BLaER1 treated with 17β-estradiol and CSF1 and Interleukin-3, amounts not matched to agents 10 nM and 100 nM (cell line): ENCODE measurements around the gene STAG2.
A peak's percentile ranks its signal among the peaks of the same experiment; 100 is the strongest.

ENCODE experiments used
- H3K27ac ChIP-seq, 11 experiments: shearing (Covaris generic); formaldehyde crosslinking; 2 replicates each; pipeline ENCODE4 v1.8.1; 2022
- H3K27me3 ChIP-seq, 11 experiments: shearing (Covaris generic); formaldehyde crosslinking; 2 replicates each; pipeline ENCODE4 v1.8.1; 2022
- H3K36me3 ChIP-seq, 11 experiments: shearing (Covaris generic); formaldehyde crosslinking; 2 replicates each; pipeline ENCODE4 v1.8.1; 2022
- H3K4me1 ChIP-seq, 10 experiments: shearing (Covaris generic); formaldehyde crosslinking; 2 replicates each; pipeline ENCODE4 v1.8.1; 2022
- H3K4me2 ChIP-seq, 11 experiments: shearing (Covaris generic); formaldehyde crosslinking; 2 replicates each; pipeline ENCODE4 v1.8.1; 2022
- H3K4me3 ChIP-seq, 10 experiments: shearing (Covaris generic); formaldehyde crosslinking; 2 replicates each; pipeline ENCODE4 v1.8.1; 2022
- H3K9ac ChIP-seq, 11 experiments: shearing (Covaris generic); formaldehyde crosslinking; 2 replicates each; pipeline ENCODE4 v1.8.1; 2022
- H3K9me3 ChIP-seq, 11 experiments: shearing (Covaris generic); formaldehyde crosslinking; replicated peaks in 1 of 11; 2 replicates each; pipeline ENCODE4 v1.8.1; 2022
- H4K20me1 ChIP-seq, 11 experiments: shearing (Covaris generic); formaldehyde crosslinking; 2 replicates each; pipeline ENCODE4 v1.8.1; 2022
- Cebpa-rat ChIP-seq, 11 experiments: shearing (Covaris generic); IDR thresholded peaks; 2 replicates each; pipeline ENCODE4 v1.8.1; 2022

STAG2 gene

DNA sequence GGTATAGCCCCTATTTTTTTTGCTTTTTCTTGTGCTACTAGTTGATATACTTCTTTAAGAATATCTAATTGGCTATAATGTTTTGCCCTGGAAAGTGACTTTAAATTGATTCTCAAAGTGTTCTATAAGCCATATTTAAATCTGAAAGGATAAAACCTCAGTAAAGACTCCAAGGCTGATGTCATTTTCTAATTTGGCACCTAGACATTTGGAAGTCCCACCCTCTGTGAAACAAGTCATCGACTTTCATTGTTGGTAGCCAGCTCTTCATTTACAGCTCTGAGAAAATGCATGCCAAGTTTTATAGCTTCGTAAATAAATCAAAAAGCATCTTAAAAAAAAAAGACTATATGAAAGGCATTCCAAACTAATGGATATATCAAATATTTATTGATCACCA is 18.0 kb upstream of the STAG2 start:
- no peak for TF ChIP-seq Cebpa-rat (IDR thresholded peaks at IDR 0.05)
- H3K9ac ChIP-seq, result no peak overlapping the region

DNA sequence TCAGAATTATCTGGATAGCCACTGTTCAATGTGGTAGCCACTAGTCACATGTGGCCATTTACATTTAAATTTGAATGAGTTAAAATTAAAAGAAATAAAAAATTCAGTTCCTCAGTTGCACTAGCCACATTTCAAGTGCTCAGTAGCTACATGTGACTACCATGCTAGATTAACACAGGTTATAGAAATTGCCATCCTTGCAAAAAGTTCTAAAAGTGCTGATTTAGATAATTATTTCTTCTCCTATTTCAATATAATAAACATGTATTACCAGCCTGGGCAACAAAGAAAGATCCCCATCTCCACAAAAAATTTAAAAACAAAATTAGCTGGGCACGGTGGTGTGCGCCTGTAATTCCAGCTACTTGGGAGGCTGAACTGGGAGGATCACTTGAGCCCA is 11.7 kb upstream of the STAG2 start:
- no peaks in the 10 kb centered on the region for H4K20me1 ChIP-seq
- no peaks in the 10 kb centered on the region for H3K9me3 ChIP-seq
- no peaks in the 10 kb centered on the region for H3K36me3 ChIP-seq
- peaks cover 0 to 4% (median 0%) of the 10 kb centered on the region in 10 experiments; a peak in 4 of 20 replicates for H3K4me1 ChIP-seq
- H3K9ac ChIP-seq, result no peak overlapping the region
- no peak for TF ChIP-seq Cebpa-rat (IDR thresholded peaks at IDR 0.05)
- no peak overlapping the region for H3K4me2 ChIP-seq
- H3K27ac ChIP-seq, result no peak overlapping the region; a peak in 1 of 22 replicates
- H3K4me3 ChIP-seq, result no peak overlapping the region
- no peaks in the 10 kb centered on the region for H3K27me3 ChIP-seq

More for the DNA sequence above, 18.0 kb upstream of the STAG2 start:
- Histone ChIP-seq H3K4me3 (no peak overlapping the region), H3K27me3 (peaks cover 0 to 5% (median 0%) of the 10 kb centered on the region in 11 experiments; a peak in 1 of 22 replicates), H4K20me1 (no peaks in the 10 kb centered on the region), H3K9me3 (no peaks in the 10 kb centered on the region), H3K4me2 (no peak overlapping the region), H3K27ac (no peak overlapping the region), H3K36me3 (no peaks in the 10 kb centered on the region), H3K4me1 (no peaks in the 10 kb centered on the region)

DNA sequence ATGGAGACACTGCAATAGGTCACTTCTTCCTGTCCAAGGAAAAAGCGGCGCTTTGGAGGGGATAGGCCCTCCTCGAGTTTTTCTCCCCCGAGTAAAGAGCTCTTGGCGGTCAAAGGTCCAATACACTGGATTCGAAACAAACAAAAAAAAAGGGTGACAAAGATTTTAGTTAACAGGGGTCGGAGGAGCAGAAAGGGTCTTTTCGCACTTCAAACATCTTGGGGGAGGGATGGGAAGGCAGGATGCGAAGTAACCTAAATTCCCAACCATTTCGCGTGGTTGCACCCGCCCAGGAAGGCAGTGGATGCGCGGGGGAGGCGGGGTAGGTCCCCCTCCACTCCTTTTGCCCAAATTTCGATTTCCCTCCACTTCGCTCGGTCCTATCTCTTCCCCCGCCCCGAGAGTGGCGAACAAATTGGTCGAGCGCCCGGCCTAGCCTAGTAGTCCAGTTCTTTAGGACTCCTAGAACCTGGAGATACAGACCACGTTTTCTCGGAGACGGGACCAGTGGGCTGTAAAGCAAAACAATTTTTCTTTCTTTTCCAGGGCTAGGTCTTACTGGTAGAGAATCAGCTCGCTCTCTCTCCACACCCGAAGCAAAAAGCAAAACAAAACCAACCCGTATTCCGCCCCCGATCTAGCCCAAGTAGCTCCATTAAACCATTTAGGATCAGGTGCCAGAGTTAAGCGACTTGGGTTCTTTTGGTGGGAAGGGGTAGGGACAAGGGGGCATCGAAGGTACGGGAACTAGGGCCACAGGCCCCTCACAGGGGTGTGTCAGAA is 2.0 kb upstream of the STAG2 start:
- H3K27ac ChIP-seq, result peak overlapping the region; percentile 85 to 98 (median 93)
- peak overlapping the region; percentile 57 to 82 (median 74) for H3K4me3 ChIP-seq
- peak overlapping the region; percentile 55 to 84 (median 79) for H3K4me2 ChIP-seq
- H3K36me3 ChIP-seq, result no peaks in the 10 kb centered on the region
- H3K27me3 ChIP-seq, result peaks cover 0 to 12% (median 3%) of the 10 kb centered on the region in 11 experiments; a peak in 2 of 22 replicates
- H3K4me1 ChIP-seq, result peaks cover 0 to 5% (median 0%) of the 10 kb centered on the region in 10 experiments; a peak in 6 of 20 replicates
- peaks cover 3 to 13% (median 10%) of the 10 kb centered on the region in 11 experiments; a peak in 16 of 22 replicates for H4K20me1 ChIP-seq
- H3K9me3 ChIP-seq, result peaks cover 7 to 20% (median 15%) of the 10 kb centered on the region in 11 experiments; a peak in 13 of 22 replicates
- peak overlapping the region; percentile 88 to 100 (median 98) for H3K9ac ChIP-seq
- no peak for TF ChIP-seq Cebpa-rat (IDR thresholded peaks at IDR 0.05)

DNA sequence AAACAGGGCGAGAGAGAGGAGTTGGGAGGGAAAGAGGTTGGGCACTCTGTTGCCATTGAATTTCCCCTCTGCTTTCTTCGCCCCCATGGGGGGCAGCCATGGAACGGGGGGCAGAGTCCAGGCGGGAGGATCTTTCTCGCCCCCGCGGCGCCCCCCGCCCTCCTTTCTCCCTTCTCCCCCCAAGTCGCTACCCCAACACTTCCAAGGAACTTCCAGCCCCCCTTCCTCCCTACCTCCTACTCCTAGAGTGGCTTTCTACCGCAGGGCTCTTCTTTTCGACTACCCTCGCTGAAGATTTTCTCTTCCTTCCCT is 594 bp upstream of the STAG2 start:
- H3K4me3 ChIP-seq, result peak overlapping the region; percentile 61 to 82 (median 77)

DNA sequence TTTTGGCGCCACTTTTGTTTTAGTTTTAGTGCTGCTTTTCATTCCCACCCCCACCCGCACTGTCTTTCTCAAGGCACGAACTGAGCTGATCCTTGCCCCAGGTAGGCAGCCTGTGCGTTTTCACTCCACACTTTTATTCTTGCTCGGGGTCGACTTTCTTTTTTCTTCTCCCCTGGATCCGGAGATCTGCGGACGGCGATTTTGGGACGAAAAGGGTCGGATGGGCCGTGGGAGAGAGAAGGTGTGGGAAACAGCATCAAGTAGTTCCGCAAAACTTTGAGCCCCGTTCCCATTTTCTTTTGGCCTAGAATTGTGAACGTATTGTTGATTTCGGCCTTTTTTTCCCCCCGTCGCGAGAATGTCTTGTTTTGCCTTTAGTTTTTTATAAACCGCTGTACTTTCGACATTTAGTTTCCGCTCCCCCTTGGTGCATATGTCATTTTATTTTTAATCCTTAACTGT is 531 bp downstream of the STAG2 start:
- Histone ChIP-seq H3K27me3 (peaks cover 0 to 13% (median 4%) of the 10 kb centered on the region in 11 experiments; a peak in 3 of 22 replicates), H3K9ac (peak overlapping the region; percentile 93 to 100 (median 99)), H3K4me3 (peak overlapping the region; percentile 61 to 82 (median 76)), H3K27ac (peak overlapping the region; percentile 94 to 100 (median 99)), H3K36me3 (peaks cover 0 to 5% (median 0%) of the 10 kb centered on the region in 11 experiments; a peak in 3 of 22 replicates), H3K4me2 (peak overlapping the region; percentile 3 to 81 (median 53); a peak in 18 of 22 replicates), H4K20me1 (peaks cover 21 to 39% (median 36%) of the 10 kb centered on the region in 11 experiments; a peak in 20 of 22 replicates), H3K9me3 (peaks cover 7 to 20% (median 15%) of the 10 kb centered on the region in 11 experiments; a peak in 13 of 22 replicates), H3K4me1 (peaks cover 8 to 23% (median 16%) of the 10 kb centered on the region in 10 experiments; a peak in 16 of 20 replicates)
- no peak for TF ChIP-seq Cebpa-rat (IDR thresholded peaks at IDR 0.05)

More for the DNA sequence above, 594 bp upstream of the STAG2 start:
- peaks cover 10 to 28% (median 25%) of the 10 kb centered on the region in 11 experiments; a peak in 20 of 22 replicates for H4K20me1 ChIP-seq
- peaks cover 7 to 20% (median 15%) of the 10 kb centered on the region in 11 experiments; a peak in 13 of 22 replicates for H3K9me3 ChIP-seq
- H3K4me2 ChIP-seq, result peak overlapping the region in 10 of 11 experiments; percentile 14 to 55 (median 44); a peak in 19 of 22 replicates
- peaks cover 8 to 18% (median 13%) of the 10 kb centered on the region in 10 experiments; a peak in 16 of 20 replicates for H3K4me1 ChIP-seq
- TF ChIP-seq Cebpa-rat (IDR thresholded peaks at IDR 0.05), result no peak
- H3K27me3 ChIP-seq, result peaks cover 0 to 13% (median 4%) of the 10 kb centered on the region in 11 experiments; a peak in 3 of 22 replicates
- peak overlapping the region; percentile 98 to 100 (median 99) for H3K9ac ChIP-seq
- peaks cover 0 to 5% (median 0%) of the 10 kb centered on the region in 11 experiments; a peak in 3 of 22 replicates for H3K36me3 ChIP-seq
- H3K27ac ChIP-seq, result peak overlapping the region; percentile 97 to 100 (median 99)

DNA sequence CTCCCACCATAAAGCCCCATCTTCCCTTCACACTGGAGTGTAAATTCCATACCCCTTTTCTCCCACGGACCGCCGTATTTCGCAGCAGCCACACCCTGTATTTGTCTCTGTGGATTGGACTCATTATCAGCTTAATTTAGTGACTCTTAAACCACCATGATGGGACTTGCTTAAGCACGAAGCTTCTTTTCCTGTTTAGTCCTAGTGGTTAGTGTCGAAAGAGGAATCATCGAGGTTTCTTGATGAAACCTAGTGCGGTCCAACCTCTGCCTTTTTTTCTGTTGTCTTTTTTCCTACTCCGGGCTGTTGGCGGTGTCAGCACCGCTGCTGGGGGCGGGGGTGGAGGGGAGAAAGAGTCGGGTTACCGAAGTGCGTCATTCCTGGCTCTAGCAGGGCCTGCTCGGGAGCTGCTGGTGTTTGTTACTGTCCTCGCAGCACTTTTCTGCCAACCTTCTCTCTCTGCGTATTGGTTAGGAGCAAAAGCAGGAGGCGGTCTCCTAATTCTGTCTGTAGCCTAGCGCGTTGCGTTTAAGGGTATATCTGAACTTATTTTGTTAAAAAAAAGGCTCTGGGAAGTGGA is 1.4 kb downstream of the STAG2 start:
- H3K36me3 ChIP-seq, result peaks cover 0 to 5% (median 0%) of the 10 kb centered on the region in 11 experiments; a peak in 4 of 22 replicates
- peak overlapping the region; percentile 35 to 82 (median 62); a peak in 21 of 22 replicates for H3K4me2 ChIP-seq
- H3K4me1 ChIP-seq, result peaks cover 8 to 30% (median 16%) of the 10 kb centered on the region in 10 experiments; a peak in 16 of 20 replicates
- H4K20me1 ChIP-seq, result peaks cover 29 to 47% (median 45%) of the 10 kb centered on the region in 11 experiments; a peak in 21 of 22 replicates
- peaks cover 0 to 13% (median 2%) of the 10 kb centered on the region in 11 experiments; a peak in 4 of 22 replicates for H3K27me3 ChIP-seq
- H3K9me3 ChIP-seq, result peaks cover 7 to 20% (median 15%) of the 10 kb centered on the region in 11 experiments; a peak in 13 of 22 replicates
- 0 out of 22 replicates have a peak, but pooled peaks of 2 of the 11 experiments have one; percentile 7 to 39 for TF ChIP-seq Cebpa-rat (IDR thresholded peaks at IDR 0.05)
- H3K4me3 ChIP-seq, result peak overlapping the region; percentile 61 to 82 (median 76)
- H3K27ac ChIP-seq, result peak overlapping the region; percentile 94 to 100 (median 99)
- H3K9ac ChIP-seq, result peak overlapping the region; percentile 93 to 100 (median 99)

DNA sequence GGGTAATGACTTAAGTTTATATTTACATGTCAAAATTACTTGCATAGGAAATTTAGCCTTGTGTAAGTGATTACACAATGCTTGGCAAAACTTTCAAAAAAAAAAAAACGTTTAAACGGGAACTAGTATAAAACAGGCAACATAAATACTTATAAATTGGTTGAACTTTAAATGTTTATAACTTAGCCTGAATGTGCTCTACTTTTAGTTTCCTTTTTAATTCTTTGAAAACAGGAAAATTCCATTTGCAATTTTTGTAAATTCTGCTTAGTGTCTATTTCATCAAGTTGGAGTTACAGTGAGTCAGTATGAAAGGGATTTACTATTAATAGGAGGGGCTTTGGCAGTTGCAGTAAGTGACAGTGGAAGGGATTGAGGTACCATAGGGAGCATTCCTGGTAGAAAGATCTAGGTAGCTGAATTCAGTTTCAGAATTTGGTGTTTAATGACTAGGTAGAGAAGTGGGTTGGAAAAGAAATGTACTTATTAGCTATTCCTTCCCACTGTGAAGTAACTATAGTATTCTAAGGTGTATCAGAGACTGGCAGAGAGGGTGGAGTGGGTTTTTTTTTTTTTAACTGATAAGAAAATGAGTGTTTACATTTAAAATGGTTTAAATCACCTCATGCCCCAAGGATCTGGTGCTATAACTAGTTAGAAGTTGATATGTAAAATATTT is 2.8 kb downstream of the STAG2 start:
- H3K4me2 ChIP-seq, result peak overlapping the region; percentile 35 to 82 (median 62)
- peak overlapping the region; percentile 81 to 100 (median 99) for H3K9ac ChIP-seq
- peaks cover 7 to 18% (median 14%) of the 10 kb centered on the region in 11 experiments; a peak in 13 of 22 replicates for H3K9me3 ChIP-seq
- peaks cover 0 to 8% (median 0%) of the 10 kb centered on the region in 11 experiments; a peak in 4 of 22 replicates for H3K36me3 ChIP-seq
- peak overlapping the region; percentile 94 to 100 (median 99) for H3K27ac ChIP-seq
- H3K4me1 ChIP-seq, result peaks cover 8 to 44% (median 20%) of the 10 kb centered on the region in 10 experiments; a peak in 16 of 20 replicates
- H4K20me1 ChIP-seq, result peaks cover 40 to 61% (median 59%) of the 10 kb centered on the region in 11 experiments
- H3K27me3 ChIP-seq, result peaks cover 0 to 11% (median 0%) of the 10 kb centered on the region in 11 experiments; a peak in 4 of 22 replicates
- H3K4me3 ChIP-seq, result peak overlapping the region; percentile 61 to 82 (median 76); a peak in 19 of 20 replicates
- TF ChIP-seq Cebpa-rat (IDR thresholded peaks at IDR 0.05), result no peak
